HG03439 (cell line): ENCODE results near the gene RHOT2.

Experiments used
- ATAC-seq: cut with Tn5 transposase; IDR thresholded peaks from one replicate; pipeline ENCODE4 v1.9.1; 2021; ENCODE audit warnings: mild to moderate bottlenecking, moderate library complexity; ENCODE audit not compliant: unreplicated experiment

RHOT2 gene

GRCh38 chr16:669666-670065 is 1.7 kb downstream of the RHOT2 start:
- ATAC-seq = no peak

- no peak for ATAC-seq
Observed at GRCh38 chr16:670485-671352, 2.8 kb downstream of the RHOT2 start.

GRCh38 chr16:671353-672131 is 3.6 kb downstream of the RHOT2 start:
- no peak for ATAC-seq

- no peak for ATAC-seq
Observed at GRCh38 chr16:672371-672770, 4.4 kb downstream of the RHOT2 start.

GRCh38 chr16:672851-673250 is 4.9 kb downstream of the RHOT2 start:
- ATAC-seq = no peak

- ATAC-seq = no peak
Observed at GRCh38 chr16:673399-673991, 5.6 kb downstream of the RHOT2 start.

- ATAC-seq = no peak
Observed at GRCh38 chr16:674214-674881, 6.4 kb downstream of the RHOT2 start.

- no peak for ATAC-seq
Observed at GRCh38 chr16:674968-675883, 7.3 kb downstream of the RHOT2 start, which contains the start of gene RHBDL1. Gene RHBDL1, plus strand, starts transcription at chr16:675671. Its CDS starts 120 bp downstream, at chr16:675791.

GRCh38 chr16:675884-676564 is 8.1 kb downstream of the RHOT2 start:
- ATAC-seq = no peak

GRCh38 chr16:676565-676902 is 8.6 kb downstream of the RHOT2 start:
- no peak for ATAC-seq

GRCh38 chr16:676913-677312 is 9.0 kb downstream of the RHOT2 start:
- ATAC-seq = no peak

- no peak for ATAC-seq
Observed at GRCh38 chr16:677316-678190, 9.6 kb downstream of the RHOT2 start.

- ATAC-seq = no peak
Observed at GRCh38 chr16:678209-678857, 10.4 kb downstream of the RHOT2 start.

- no peak for ATAC-seq
Observed at GRCh38 chr16:678858-679813, 11.2 kb downstream of the RHOT2 start.

- ATAC-seq = no peak
Observed at GRCh38 chr16:679814-680624, 12.1 kb downstream of the RHOT2 start, which contains the start of gene STUB1. Gene STUB1, plus strand, starts transcription at chr16:680410. Its CDS starts 116 bp downstream, at chr16:680526.

GRCh38 chr16:680625-680945 is 12.7 kb downstream of the RHOT2 start:
- no peak for ATAC-seq
